HFFc6 (cell line): ENCODE measurements around the gene BCR. TPM values are rescaled to one million over a fixed set of nuclear protein-coding genes. Genes with fewer than 3 reads are reported as not detected.

Experiments
- DNase-seq: peaks from one replicate; pipeline ENCODE4 v3.0.0-alpha.2; 2018
- H3K27ac Mint-ChIP-seq: 2 replicates; pipeline ENCODE4 v1.8.0; 2020; ENCODE audit warnings: mild to moderate bottlenecking, mixed read lengths
- H3K27me3 Mint-ChIP-seq: 2 replicates; pipeline ENCODE4 v1.8.0; 2021; ENCODE audit warnings: mild to moderate bottlenecking, moderate library complexity, mixed read lengths; ENCODE audit not compliant: insufficient read depth
- H3K36me3 Mint-ChIP-seq: 2 replicates; pipeline ENCODE4 v1.8.0; 2021; ENCODE audit warnings: low read depth, mixed read lengths
- H3K4me1 Mint-ChIP-seq: 2 replicates; pipeline ENCODE4 v1.8.0; 2020; ENCODE audit warnings: low read depth, mixed read lengths
- H3K4me3 Mint-ChIP-seq: 2 replicates; pipeline ENCODE4 v1.8.0; 2020; ENCODE audit warnings: mild to moderate bottlenecking, moderate library complexity, mixed read lengths
- H3K9me3 Mint-ChIP-seq: 2 replicates; pipeline ENCODE4 v1.8.0; 2020; ENCODE audit warnings: mild to moderate bottlenecking, mixed read lengths
- total RNA-seq, 6 experiments: library from RNA; stranded (reverse); fragmentation: NEBNext Ultra II Directional; extraction: Animal tissue kit (Norgen Biotek cat#: 25700); gene quantifications; 2 replicates in 1 of 6; 3 replicates in 5 of 6; pipeline ENCODE4 v1.2.3, GENCODE V29; 2021
- TF ChIP-seq, protein P1 (sequence below): fragments of 200-600 bp; sonication (generic); IDR thresholded peaks from 2 replicates; pipeline ENCODE4 v1.5.0; 2021; ENCODE audit warnings: antibody characterized with exemption, mild to moderate bottlenecking

BCR gene
- total RNA-seq, 6 experiments from 2014 or later: 28.0 to 41.3 (median 31.3) TPM

DNA sequence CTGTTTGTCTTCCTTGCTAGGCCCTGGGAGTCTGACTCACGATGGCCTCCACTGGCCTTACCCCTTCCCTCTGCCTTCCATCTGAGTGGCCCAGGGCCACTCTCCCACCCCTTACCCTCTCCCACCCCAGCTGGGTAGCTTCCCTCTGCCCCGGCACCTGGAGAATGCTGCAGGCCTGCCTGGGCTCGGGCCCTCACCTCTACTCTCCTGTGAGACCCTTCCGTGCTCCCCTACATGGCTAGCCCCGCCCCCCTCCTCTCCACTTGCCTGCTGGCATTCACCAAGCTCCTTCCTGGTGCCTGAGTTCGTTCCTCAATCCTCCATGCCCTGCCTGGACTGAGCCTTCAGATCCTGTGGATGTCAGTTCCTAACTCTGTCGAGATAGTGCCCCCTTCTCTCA, 26.3 kb upstream of the BCR start:
- H3K27ac Mint-ChIP-seq: no peak overlapping the region
- no peak overlapping the region for H3K4me3 Mint-ChIP-seq
- peaks cover 8% of the 10 kb centered on the region; the same call in 1 of the 2 replicates for H3K36me3 Mint-ChIP-seq
- no peaks in the 10 kb centered on the region; the same call in 1 of the 2 replicates for H3K27me3 Mint-ChIP-seq
- DNase-seq: no peak
- no peaks in the 10 kb centered on the region for H3K4me1 Mint-ChIP-seq
- TF ChIP-seq, protein P1, sequence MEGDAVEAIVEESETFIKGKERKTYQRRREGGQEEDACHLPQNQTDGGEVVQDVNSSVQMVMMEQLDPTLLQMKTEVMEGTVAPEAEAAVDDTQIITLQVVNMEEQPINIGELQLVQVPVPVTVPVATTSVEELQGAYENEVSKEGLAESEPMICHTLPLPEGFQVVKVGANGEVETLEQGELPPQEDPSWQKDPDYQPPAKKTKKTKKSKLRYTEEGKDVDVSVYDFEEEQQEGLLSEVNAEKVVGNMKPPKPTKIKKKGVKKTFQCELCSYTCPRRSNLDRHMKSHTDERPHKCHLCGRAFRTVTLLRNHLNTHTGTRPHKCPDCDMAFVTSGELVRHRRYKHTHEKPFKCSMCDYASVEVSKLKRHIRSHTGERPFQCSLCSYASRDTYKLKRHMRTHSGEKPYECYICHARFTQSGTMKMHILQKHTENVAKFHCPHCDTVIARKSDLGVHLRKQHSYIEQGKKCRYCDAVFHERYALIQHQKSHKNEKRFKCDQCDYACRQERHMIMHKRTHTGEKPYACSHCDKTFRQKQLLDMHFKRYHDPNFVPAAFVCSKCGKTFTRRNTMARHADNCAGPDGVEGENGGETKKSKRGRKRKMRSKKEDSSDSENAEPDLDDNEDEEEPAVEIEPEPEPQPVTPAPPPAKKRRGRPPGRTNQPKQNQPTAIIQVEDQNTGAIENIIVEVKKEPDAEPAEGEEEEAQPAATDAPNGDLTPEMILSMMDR: no peak
- H3K9me3 Mint-ChIP-seq: no peaks in the 10 kb centered on the region

DNA sequence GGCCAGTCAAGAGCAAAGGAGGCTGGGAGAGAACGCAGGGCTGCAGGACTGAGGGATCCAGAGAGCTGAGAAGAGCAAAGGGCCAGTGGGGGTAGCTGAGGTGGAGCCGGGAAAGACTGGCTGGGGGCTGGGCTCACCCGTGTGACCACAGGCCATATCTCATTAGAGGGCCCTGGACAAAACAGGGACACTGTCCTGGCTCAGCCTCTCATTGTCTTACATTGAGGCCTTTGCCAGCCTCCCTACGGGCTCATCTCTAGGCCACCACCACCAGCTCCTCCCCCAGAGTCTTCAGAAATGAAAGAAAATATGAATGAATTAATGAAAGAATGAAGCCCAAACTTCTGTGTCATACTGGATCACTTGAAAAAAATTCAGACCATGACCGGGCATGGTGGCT, 25.8 kb upstream of the BCR start:
- no peak for DNase-seq
- TF ChIP-seq, protein P1: no peak
- Mint-ChIP-seq H3K36me3 (peaks cover 8% of the 10 kb centered on the region; the same call in 1 of the 2 replicates), H3K27me3 (no peaks in the 10 kb centered on the region; the same call in 1 of the 2 replicates), H3K9me3 (no peaks in the 10 kb centered on the region), H3K4me3 (no peak overlapping the region), H3K27ac (no peak overlapping the region), H3K4me1 (no peaks in the 10 kb centered on the region)

DNA sequence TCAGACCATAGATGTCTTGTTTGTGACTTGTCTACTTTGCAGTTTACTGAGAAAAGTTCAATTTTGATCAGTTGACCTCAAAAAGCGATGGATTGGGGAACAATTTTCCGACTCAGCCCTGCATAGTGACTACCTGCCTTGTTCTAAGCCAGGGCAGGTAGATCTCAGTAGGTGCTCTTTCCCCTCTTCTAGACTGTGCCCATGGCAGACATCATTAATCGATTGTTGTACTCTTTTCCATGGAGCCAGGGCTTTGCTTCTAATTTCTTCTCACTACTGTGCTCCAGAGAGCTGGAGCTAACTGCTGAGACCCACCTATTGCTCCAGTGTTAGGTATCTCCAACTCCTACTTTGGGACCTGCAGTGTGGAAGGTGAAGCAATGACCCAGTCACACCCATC, 25.2 kb upstream of the BCR start:
- H3K27me3 Mint-ChIP-seq: no peaks in the 10 kb centered on the region; the same call in 1 of the 2 replicates
- TF ChIP-seq, protein P1: no peak
- peaks cover 8% of the 10 kb centered on the region; the same call in 1 of the 2 replicates for H3K36me3 Mint-ChIP-seq
- H3K9me3 Mint-ChIP-seq: no peaks in the 10 kb centered on the region
- H3K4me3 Mint-ChIP-seq: no peak overlapping the region
- DNase-seq: no peak
- H3K27ac Mint-ChIP-seq: no peak overlapping the region
- H3K4me1 Mint-ChIP-seq: no peaks in the 10 kb centered on the region

DNA sequence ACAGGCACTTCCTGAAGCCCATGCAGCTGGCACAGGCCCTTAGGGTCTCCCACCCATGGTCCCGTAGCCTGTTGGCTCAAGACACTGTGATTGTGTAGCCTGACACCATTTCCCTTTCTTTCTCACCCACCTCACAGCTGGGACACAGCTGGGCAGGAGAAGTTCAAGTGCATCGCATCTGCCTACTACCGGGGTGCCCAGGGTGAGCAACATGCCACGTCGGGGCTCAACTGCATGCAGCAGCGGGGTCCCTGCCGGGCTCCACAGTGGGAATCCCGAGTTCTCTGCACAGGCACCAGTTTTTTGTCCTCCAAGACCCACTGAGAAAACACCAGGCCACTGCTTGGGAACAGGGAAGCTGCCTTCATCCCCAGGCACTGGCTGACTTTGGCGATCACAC, 24.5 kb upstream of the BCR start:
- Mint-ChIP-seq H3K9me3 (no peaks in the 10 kb centered on the region), H3K4me3 (no peak overlapping the region), H3K4me1 (no peaks in the 10 kb centered on the region), H3K27ac (no peak overlapping the region), H3K27me3 (no peaks in the 10 kb centered on the region; the same call in 1 of the 2 replicates), H3K36me3 (peaks cover 8% of the 10 kb centered on the region; the same call in 1 of the 2 replicates)
- no peak for DNase-seq
- TF ChIP-seq, protein P1: no peak

DNA sequence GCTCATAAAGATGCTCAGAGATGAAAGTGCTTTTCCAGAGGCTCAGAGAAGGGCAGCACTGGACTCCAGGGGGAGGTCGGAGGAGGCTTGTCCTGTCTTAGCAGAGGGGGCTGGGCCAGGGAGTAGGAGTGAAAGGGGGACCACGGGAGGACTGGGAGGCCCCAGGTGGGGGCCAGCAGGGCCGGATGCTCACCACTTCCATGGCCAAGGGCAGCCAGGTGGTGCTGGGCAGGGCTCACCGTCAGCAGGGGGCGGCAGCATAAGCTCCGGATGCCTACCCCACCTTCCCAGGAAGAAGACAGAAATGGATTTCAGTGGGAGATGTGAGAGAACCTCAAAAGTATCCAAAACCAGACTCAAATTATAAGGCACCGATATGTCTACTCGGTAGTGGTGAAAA, 24.0 kb upstream of the BCR start:
- no peaks in the 10 kb centered on the region for H3K9me3 Mint-ChIP-seq
- no peaks in the 10 kb centered on the region for H3K4me1 Mint-ChIP-seq
- H3K27ac Mint-ChIP-seq: no peak overlapping the region
- peaks cover 3% of the 10 kb centered on the region for H3K27me3 Mint-ChIP-seq
- no peak for DNase-seq
- H3K4me3 Mint-ChIP-seq: no peak overlapping the region
- TF ChIP-seq, protein P1: no peak; the same call in 1 of the 2 replicates
- peaks cover 8% of the 10 kb centered on the region; the same call in 1 of the 2 replicates for H3K36me3 Mint-ChIP-seq
